Measurements from ENCODE around the gene MAGEB4. TPM values are rescaled to one million over a fixed set of nuclear protein-coding genes. Genes with fewer than 3 reads are reported as not detected.

The MAGEB4 gene
- total and polyA plus RNA-seq, 2 experiments from 2014 or later = not detected

DNA sequence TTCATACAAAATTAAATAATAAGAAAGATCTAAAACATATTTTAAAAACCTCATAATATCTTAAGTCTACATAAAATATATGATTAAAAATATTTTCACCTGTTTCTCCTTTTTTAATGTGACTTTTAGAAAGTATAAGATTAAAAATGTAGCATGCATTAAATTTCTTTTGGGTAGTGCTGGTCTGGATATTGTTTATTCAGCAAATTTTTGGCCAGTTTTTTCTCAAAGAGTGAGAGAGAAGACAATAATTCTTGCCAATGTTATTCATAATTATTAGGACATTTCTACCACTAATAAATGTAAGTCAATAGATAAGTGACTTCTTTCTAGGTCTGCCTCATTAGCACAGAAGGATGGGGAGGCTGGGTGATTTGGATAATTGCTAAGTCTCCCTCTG is 19.2 kb downstream of the MAGEB4 start (continued):
- no peak for TF ChIP-seq CREB1 (CRISPR knock-in tag; IDR thresholded peaks at IDR 0.05; ENCODE audit: low read depth)
- no peak for TF ChIP-seq POLR2AphosphoS5 (IDR thresholded peaks at IDR 0.05; ENCODE audit: low read depth)
- no peak for TF ChIP-seq JUNB (IDR thresholded peaks at IDR 0.05; ENCODE audit: unreplicated experiment)
- TF ChIP-seq ZNF114 (CRISPR knock-in tag; IDR thresholded peaks at IDR 0.05) = no peak

DNA sequence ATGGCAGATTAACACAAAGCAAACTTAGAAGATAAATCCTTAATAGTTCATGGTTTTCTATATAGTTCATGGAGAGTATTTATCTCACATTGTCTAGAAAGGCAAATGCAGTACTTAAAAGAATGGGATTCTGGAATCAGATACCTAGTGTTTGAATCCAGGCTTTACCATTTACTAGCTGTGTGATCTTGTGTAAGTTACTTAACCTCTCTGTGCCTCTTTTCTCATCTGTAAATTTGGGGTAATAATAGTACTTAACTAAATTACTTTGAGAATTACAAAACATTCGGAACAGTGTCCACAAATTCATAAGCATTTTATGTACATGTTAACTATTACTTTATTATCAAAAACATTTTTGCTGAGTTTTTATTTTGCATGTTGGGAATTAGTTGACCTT is 21.0 kb downstream of the MAGEB4 start:
- no peak overlapping the region for H3K27ac ChIP-seq (ENCODE audit: low read depth)
- H3K27me3 ChIP-seq (ENCODE audit: insufficient read depth) = no peaks in the 10 kb centered on the region
- Mint-ChIP-seq H3K4me1 (no peaks in the 10 kb centered on the region), H3K36me3 (ENCODE audit: low read depth) (no peaks in the 10 kb centered on the region; the same call in 2 of the 3 replicates), H3K27me3 (ENCODE audit: insufficient read depth, low read depth, poor library complexity) (no peaks in the 10 kb centered on the region), H3K4me3 (no peak overlapping the region), H3K27ac (no peak overlapping the region), H3K9me3 (peaks cover 4% of the 10 kb centered on the region; the same call in 2 of the 3 replicates)
- H3K4me2 ChIP-seq = no peak overlapping the region
- H3K9me2 ChIP-seq (ENCODE audit: insufficient read depth) = no peaks in the 10 kb centered on the region
- DNase-seq (ENCODE audit: low spot score) = no peak
- no peaks in the 10 kb centered on the region for H3K36me3 ChIP-seq (ENCODE audit: insufficient read depth)
- H3K79me2 ChIP-seq (replicated peaks; ENCODE audit: insufficient read depth) = no peaks in the 10 kb centered on the region
- TF ChIP-seq, protein P1, sequence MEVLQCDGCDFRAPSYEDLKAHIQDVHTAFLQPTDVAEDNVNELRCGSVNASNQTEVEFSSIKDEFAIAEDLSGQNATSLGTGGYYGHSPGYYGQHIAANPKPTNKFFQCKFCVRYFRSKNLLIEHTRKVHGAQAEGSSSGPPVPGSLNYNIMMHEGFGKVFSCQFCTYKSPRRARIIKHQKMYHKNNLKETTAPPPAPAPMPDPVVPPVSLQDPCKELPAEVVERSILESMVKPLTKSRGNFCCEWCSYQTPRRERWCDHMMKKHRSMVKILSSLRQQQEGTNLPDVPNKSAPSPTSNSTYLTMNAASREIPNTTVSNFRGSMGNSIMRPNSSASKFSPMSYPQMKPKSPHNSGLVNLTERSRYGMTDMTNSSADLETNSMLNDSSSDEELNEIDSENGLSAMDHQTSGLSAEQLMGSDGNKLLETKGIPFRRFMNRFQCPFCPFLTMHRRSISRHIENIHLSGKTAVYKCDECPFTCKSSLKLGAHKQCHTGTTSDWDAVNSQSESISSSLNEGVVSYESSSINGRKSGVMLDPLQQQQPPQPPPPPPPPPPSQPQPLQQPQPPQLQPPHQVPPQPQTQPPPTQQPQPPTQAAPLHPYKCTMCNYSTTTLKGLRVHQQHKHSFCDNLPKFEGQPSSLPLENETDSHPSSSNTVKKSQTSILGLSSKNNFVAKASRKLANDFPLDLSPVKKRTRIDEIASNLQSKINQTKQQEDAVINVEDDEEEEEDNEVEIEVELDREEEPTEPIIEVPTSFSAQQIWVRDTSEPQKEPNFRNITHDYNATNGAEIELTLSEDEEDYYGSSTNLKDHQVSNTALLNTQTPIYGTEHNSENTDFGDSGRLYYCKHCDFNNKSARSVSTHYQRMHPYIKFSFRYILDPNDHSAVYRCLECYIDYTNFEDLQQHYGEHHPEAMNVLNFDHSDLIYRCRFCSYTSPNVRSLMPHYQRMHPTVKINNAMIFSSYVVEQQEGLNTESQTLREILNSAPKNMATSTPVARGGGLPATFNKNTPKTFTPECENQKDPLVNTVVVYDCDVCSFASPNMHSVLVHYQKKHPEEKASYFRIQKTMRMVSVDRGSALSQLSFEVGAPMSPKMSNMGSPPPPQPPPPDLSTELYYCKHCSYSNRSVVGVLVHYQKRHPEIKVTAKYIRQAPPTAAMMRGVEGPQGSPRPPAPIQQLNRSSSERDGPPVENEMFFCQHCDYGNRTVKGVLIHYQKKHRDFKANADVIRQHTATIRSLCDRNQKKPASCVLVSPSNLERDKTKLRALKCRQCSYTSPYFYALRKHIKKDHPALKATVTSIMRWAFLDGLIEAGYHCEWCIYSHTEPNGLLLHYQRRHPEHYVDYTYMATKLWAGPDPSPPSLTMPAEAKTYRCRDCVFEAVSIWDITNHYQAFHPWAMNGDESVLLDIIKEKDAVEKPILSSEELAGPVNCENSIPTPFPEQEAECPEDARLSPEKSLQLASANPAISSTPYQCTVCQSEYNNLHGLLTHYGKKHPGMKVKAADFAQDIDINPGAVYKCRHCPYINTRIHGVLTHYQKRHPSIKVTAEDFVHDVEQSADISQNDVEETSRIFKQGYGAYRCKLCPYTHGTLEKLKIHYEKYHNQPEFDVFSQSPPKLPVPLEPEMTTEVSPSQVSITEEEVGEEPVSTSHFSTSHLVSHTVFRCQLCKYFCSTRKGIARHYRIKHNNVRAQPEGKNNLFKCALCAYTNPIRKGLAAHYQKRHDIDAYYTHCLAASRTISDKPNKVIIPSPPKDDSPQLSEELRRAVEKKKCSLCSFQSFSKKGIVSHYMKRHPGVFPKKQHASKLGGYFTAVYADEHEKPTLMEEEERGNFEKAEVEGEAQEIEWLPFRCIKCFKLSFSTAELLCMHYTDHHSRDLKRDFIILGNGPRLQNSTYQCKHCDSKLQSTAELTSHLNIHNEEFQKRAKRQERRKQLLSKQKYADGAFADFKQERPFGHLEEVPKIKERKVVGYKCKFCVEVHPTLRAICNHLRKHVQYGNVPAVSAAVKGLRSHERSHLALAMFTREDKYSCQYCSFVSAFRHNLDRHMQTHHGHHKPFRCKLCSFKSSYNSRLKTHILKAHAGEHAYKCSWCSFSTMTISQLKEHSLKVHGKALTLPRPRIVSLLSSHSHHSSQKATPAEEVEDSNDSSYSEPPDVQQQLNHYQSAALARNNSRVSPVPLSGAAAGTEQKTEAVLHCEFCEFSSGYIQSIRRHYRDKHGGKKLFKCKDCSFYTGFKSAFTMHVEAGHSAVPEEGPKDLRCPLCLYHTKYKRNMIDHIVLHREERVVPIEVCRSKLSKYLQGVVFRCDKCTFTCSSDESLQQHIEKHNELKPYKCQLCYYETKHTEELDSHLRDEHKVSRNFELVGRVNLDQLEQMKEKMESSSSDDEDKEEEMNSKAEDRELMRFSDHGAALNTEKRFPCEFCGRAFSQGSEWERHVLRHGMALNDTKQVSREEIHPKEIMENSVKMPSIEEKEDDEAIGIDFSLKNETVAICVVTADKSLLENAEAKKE (CRISPR knock-in tag; IDR thresholded peaks at IDR 0.05) = no peak
- TF ChIP-seq, protein P2, sequence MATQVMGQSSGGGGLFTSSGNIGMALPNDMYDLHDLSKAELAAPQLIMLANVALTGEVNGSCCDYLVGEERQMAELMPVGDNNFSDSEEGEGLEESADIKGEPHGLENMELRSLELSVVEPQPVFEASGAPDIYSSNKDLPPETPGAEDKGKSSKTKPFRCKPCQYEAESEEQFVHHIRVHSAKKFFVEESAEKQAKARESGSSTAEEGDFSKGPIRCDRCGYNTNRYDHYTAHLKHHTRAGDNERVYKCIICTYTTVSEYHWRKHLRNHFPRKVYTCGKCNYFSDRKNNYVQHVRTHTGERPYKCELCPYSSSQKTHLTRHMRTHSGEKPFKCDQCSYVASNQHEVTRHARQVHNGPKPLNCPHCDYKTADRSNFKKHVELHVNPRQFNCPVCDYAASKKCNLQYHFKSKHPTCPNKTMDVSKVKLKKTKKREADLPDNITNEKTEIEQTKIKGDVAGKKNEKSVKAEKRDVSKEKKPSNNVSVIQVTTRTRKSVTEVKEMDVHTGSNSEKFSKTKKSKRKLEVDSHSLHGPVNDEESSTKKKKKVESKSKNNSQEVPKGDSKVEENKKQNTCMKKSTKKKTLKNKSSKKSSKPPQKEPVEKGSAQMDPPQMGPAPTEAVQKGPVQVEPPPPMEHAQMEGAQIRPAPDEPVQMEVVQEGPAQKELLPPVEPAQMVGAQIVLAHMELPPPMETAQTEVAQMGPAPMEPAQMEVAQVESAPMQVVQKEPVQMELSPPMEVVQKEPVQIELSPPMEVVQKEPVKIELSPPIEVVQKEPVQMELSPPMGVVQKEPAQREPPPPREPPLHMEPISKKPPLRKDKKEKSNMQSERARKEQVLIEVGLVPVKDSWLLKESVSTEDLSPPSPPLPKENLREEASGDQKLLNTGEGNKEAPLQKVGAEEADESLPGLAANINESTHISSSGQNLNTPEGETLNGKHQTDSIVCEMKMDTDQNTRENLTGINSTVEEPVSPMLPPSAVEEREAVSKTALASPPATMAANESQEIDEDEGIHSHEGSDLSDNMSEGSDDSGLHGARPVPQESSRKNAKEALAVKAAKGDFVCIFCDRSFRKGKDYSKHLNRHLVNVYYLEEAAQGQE (IDR thresholded peaks at IDR 0.05; ENCODE audit: unreplicated experiment) = no peak
- TF ChIP-seq ZNF114 (CRISPR knock-in tag; IDR thresholded peaks at IDR 0.05) = no peak
- TF ChIP-seq, protein P3, sequence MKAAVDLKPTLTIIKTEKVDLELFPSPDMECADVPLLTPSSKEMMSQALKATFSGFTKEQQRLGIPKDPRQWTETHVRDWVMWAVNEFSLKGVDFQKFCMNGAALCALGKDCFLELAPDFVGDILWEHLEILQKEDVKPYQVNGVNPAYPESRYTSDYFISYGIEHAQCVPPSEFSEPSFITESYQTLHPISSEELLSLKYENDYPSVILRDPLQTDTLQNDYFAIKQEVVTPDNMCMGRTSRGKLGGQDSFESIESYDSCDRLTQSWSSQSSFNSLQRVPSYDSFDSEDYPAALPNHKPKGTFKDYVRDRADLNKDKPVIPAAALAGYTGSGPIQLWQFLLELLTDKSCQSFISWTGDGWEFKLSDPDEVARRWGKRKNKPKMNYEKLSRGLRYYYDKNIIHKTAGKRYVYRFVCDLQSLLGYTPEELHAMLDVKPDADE (IDR thresholded peaks at IDR 0.05) = no peak
- TF ChIP-seq CREB1 (CRISPR knock-in tag; IDR thresholded peaks at IDR 0.05; ENCODE audit: low read depth) = no peak
- no peak for TF ChIP-seq ZNF331 (CRISPR knock-in tag; IDR thresholded peaks at IDR 0.05; ENCODE audit: low read depth)
- TF ChIP-seq EZH2phosphoT487 (IDR thresholded peaks at IDR 0.05; ENCODE audit: unreplicated experiment) = no peak
- no peak for TF ChIP-seq POLR2AphosphoS5 (IDR thresholded peaks at IDR 0.05; ENCODE audit: low read depth)
- TF ChIP-seq NANOG (IDR thresholded peaks at IDR 0.05; ENCODE audit: borderline replicate concordance) = no peak
- no peak for TF ChIP-seq STAT1 (IDR thresholded peaks at IDR 0.05; ENCODE audit: unreplicated experiment)
- TF ChIP-seq EZH2 (IDR thresholded peaks at IDR 0.05; ENCODE audit: low read depth, unreplicated experiment) = no peak
- TF ChIP-seq, protein P4, sequence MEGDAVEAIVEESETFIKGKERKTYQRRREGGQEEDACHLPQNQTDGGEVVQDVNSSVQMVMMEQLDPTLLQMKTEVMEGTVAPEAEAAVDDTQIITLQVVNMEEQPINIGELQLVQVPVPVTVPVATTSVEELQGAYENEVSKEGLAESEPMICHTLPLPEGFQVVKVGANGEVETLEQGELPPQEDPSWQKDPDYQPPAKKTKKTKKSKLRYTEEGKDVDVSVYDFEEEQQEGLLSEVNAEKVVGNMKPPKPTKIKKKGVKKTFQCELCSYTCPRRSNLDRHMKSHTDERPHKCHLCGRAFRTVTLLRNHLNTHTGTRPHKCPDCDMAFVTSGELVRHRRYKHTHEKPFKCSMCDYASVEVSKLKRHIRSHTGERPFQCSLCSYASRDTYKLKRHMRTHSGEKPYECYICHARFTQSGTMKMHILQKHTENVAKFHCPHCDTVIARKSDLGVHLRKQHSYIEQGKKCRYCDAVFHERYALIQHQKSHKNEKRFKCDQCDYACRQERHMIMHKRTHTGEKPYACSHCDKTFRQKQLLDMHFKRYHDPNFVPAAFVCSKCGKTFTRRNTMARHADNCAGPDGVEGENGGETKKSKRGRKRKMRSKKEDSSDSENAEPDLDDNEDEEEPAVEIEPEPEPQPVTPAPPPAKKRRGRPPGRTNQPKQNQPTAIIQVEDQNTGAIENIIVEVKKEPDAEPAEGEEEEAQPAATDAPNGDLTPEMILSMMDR (conservative IDR thresholded peaks at IDR 0.05; ENCODE audit: low read depth in 2 of 2) = no peak
- no peak for TF ChIP-seq JUNB (IDR thresholded peaks at IDR 0.05; ENCODE audit: unreplicated experiment)
- no peak overlapping the region for H3K4me3 ChIP-seq
- H3K4me1 ChIP-seq (ENCODE audit: insufficient read depth) = no peaks in the 10 kb centered on the region
- no peak overlapping the region for H2AFZ ChIP-seq
- no peak for ATAC-seq
- no peaks in the 10 kb centered on the region for H3F3A ChIP-seq (replicated peaks; ENCODE audit: low read depth)
- H4K20me1 ChIP-seq (replicated peaks; ENCODE audit: insufficient read depth) = no peaks in the 10 kb centered on the region

Measured in GM23338 (cell line).